Vagina (tissue), 2 donors: ENCODE data around the gene INTS15. TPM values are rescaled to one million over a fixed set of nuclear protein-coding genes. Genes with fewer than 3 reads are reported as not detected.

Source experiments
- DNase-seq, 2 donors: peaks; one replicate each; pipeline ENCODE4 v3.0.0-alpha.2; 2017; ENCODE audit errors: extremely low spot score in 2 of 2
- H3K27ac ChIP-seq: fragments of 200-600 bp; sonication (generic); one replicate; pipeline ENCODE4 v1.5.1; 2019
- H3K27me3 ChIP-seq: fragments of 200-600 bp; sonication (generic); one replicate; pipeline ENCODE4 v1.5.1; 2019
- H3K36me3 ChIP-seq, 2 donors: fragments of 200-600 bp; sonication (generic); one replicate each; pipeline ENCODE4 v1.5.1; 2017 to 2019
- H3K4me1 ChIP-seq: fragments of 200-600 bp; sonication (generic); one replicate; pipeline ENCODE4 v1.5.1; 2019
- H3K4me3 ChIP-seq, 2 donors: fragments of 200-600 bp; sonication (generic); 1 replicate in 1 of 2; 2 replicates in 1 of 2; pipeline ENCODE4 v1.5.1; 2016 to 2019
- H3K9me3 ChIP-seq: fragments of 200-600 bp; sonication (generic); one replicate; pipeline ENCODE4 v1.5.1; 2019
- CTCF ChIP-seq, 3 experiments: fragments of 450-650 bp in 2 of 3; fragments of 200-600 bp in 1 of 3; sonication (generic) in 1 of 3; IDR thresholded peaks; one replicate each; pipeline ENCODE4 v1.5.1; 2017 to 2019; ENCODE audit warnings: antibody characterized with exemption in 3 of 3, mild to moderate bottlenecking in 2 of 3, moderate library complexity in 2 of 3
- POLR2A ChIP-seq, 2 donors: fragments of 450-650 bp; IDR thresholded peaks; one replicate each; pipeline ENCODE4 v1.6.1; 2017; ENCODE audit warnings: antibody characterized with exemption in 2 of 2, mild to moderate bottlenecking in 2 of 2, moderate library complexity in 2 of 2
- POLR2AphosphoS5 ChIP-seq, 2 donors: sonication (generic); formaldehyde crosslinking; IDR thresholded peaks; one replicate each; pipeline ENCODE4 v1.9.0; 2017; ENCODE audit warnings: antibody characterized with exemption in 2 of 2, mild to moderate bottlenecking in 2 of 2, low read depth in 1 of 2; ENCODE audit not compliant: insufficient read depth in 1 of 2
- intact Hi-C: fragments of 100-400 bp; cut with DNase I; formaldehyde crosslinking; loops from one replicate; pipeline ENCODE4 v1.15.1; 2023
- total RNA-seq: library from RNA; depleted of rRNA; stranded (reverse); fragments of >200 nt; gene quantifications from one replicate; pipeline ENCODE4 v1.2.3, GENCODE V29; 2016

Gene INTS15
- total RNA-seq, 1 donor from 2014 or later: 34.4 TPM

- intact Hi-C loops: no loop called here
- TF ChIP-seq CTCF (IDR thresholded peaks at IDR 0.05): no peak
- no peak for TF ChIP-seq POLR2A (IDR thresholded peaks at IDR 0.05)
- TF ChIP-seq POLR2AphosphoS5 (IDR thresholded peaks at IDR 0.05; ENCODE audit: insufficient read depth in 1 of 2, low read depth in 1 of 2): no peak
- H3K36me3 ChIP-seq: peaks cover 0 to 31% of the 10 kb centered on the region in 2 donors
- no peaks in the 10 kb centered on the region for H3K27me3 ChIP-seq
- peaks cover 3% of the 10 kb centered on the region for H3K4me1 ChIP-seq
- no peak overlapping the region for H3K27ac ChIP-seq
- no peaks in the 10 kb centered on the region for H3K9me3 ChIP-seq
- peak in 1 of 2 donors; percentile 37 for DNase-seq
- H3K4me3 ChIP-seq: no peak overlapping the region
Observed at GRCh38 chr7:6655636-6656385, 66.0 kb downstream of the INTS15 start.

GRCh38 chr7:6656413-6656812 is 66.6 kb downstream of the INTS15 start:
- TF ChIP-seq POLR2A (IDR thresholded peaks at IDR 0.05): no peak
- no peak for TF ChIP-seq POLR2AphosphoS5 (IDR thresholded peaks at IDR 0.05; ENCODE audit: insufficient read depth in 1 of 2, low read depth in 1 of 2)
- TF ChIP-seq CTCF (IDR thresholded peaks at IDR 0.05): no peak
- no peak for DNase-seq
- no peaks in the 10 kb centered on the region for H3K27me3 ChIP-seq
- no peak overlapping the region for H3K27ac ChIP-seq
- H3K9me3 ChIP-seq: no peaks in the 10 kb centered on the region
- peaks cover 3% of the 10 kb centered on the region for H3K4me1 ChIP-seq
- no peak overlapping the region for H3K4me3 ChIP-seq
- H3K36me3 ChIP-seq: peaks cover 0 to 25% of the 10 kb centered on the region in 2 donors
- intact Hi-C loops: no loop called here

Other genes starting within 250 kb of the INTS15 start
- gene FAM220A, start 241.1 kb upstream of the INTS15 start, total RNA-seq: 9.6 TPM
- 190 TPM for gene RAC1, start 215.5 kb upstream of the INTS15 start, total RNA-seq
- 22.1 TPM for gene DAGLB, start 142.1 kb upstream of the INTS15 start, total RNA-seq
- 68.8 TPM for gene KDELR2, start 105.9 kb upstream of the INTS15 start, total RNA-seq
- not detected for gene GRID2IP, start 38.6 kb upstream of the INTS15 start, total RNA-seq
- 36.3 TPM for gene ZDHHC4, start 12.6 kb upstream of the INTS15 start, total RNA-seq
- 14.0 TPM for gene ZNF853, start 25.6 kb downstream of the INTS15 start, total RNA-seq
- gene ZNF316, start 47.3 kb downstream of the INTS15 start, total RNA-seq: 25.5 TPM
- 49.8 TPM for gene ZNF12, start 116.9 kb downstream of the INTS15 start, total RNA-seq
- 5.2 TPM for gene RSPH10B2, start 164.1 kb downstream of the INTS15 start, total RNA-seq
- 20.1 TPM for gene CCZ1B, start 236.3 kb downstream of the INTS15 start, total RNA-seq